ENCODE measurements around the gene FAM107B.

GRCh38 chr10:14800397-14800796 lies 25.7 kb upstream of the FAM107B start:
- TF ChIP-seq SUZ12 (IDR thresholded peaks at IDR 0.05; ENCODE audit: low read length) (no peak), RAD21 (IDR thresholded peaks at IDR 0.05 in 1 of 2, conservative IDR thresholded peaks at IDR 0.05 in 1 of 2; ENCODE audit: low read depth in 2 of 2, low read length in 2 of 2) (no peak), CTCF (IDR thresholded peaks at IDR 0.05; ENCODE audit: control extremely low read depth in 1 of 3, insufficient read depth in 1 of 3, low read depth in 1 of 3, low read length in 3 of 3) (no peak), ZNF274 (IDR thresholded peaks at IDR 0.05; ENCODE audit: borderline replicate concordance, extremely low read depth, low read length) (no peak), NRF1 (IDR thresholded peaks at IDR 0.05; ENCODE audit: low read depth, low read length) (no peak), EGR1 (IDR thresholded peaks at IDR 0.05; ENCODE audit: borderline replicate concordance, low read depth, low read length) (no peak), RNF2 (IDR thresholded peaks at IDR 0.05; ENCODE audit: borderline replicate concordance, low read depth, low read length, missing control alignments, poor library complexity, severe bottlenecking) (no peak), POLR2A (IDR thresholded peaks at IDR 0.05; ENCODE audit: control extremely low read depth in 1 of 2, low read depth in 2 of 2, low read length in 2 of 2) (no peak), POLR2AphosphoS5 (IDR thresholded peaks at IDR 0.05; ENCODE audit: low read depth, low read length) (no peak), HDAC2 (IDR thresholded peaks at IDR 0.05; ENCODE audit: borderline replicate concordance in 1 of 2, low read depth in 2 of 2, low read length in 2 of 2) (no peak), EZH2 (IDR thresholded peaks at IDR 0.05; ENCODE audit: low read depth, low read length, severe bottlenecking) (no peak), MAX (IDR thresholded peaks at IDR 0.05) (no peak), TAF1 (IDR thresholded peaks at IDR 0.05; ENCODE audit: low read depth, low read length) (no peak)

All from H1 (cell line).